CD4-positive, alpha-beta T cell (primary cell): Measurements from ENCODE around the gene NT5C2. TPM values are rescaled to one million over a fixed set of nuclear protein-coding genes. Genes with fewer than 3 reads are reported as not detected.

Experiments
- ATAC-seq: fragments of 200-7000 bp; cut with Tn5 transposase; one replicate; pipeline ENCODE4 v1.10.0; 2022; ENCODE audit warnings: mild to moderate bottlenecking; ENCODE audit not compliant: poor library complexity
- CTCF ChIA-PET: fragments of 350-600 bp; sonication (Branson Sonifier 250); formaldehyde crosslinking; loops from one replicate; lab custom pipeline; 2021; ENCODE audit warnings: antibody characterized with exemption, inconsistent platforms; lab: Charles Lee
- POLR2A ChIA-PET: fragments of 350-600 bp; sonication (Branson Sonifier 250); formaldehyde crosslinking; loops from one replicate; lab custom pipeline; 2021; ENCODE audit warnings: antibody characterized with exemption, inconsistent platforms; lab: Charles Lee
- DNase-seq, 14 experiments: peaks; one replicate each; pipeline ENCODE4 v3.0.0-alpha.2; 2013 to 2020; ENCODE audit warnings: mixed read lengths in 2 of 14
- H3K27ac ChIP-seq, 2 donors: one replicate each; pipeline versions ENCODE4 v1.5.1 to v1.7.0; 2013; ENCODE audit warnings: low read length in 2 of 2, low read depth in 1 of 2, mild to moderate bottlenecking in 1 of 2
- H3K27me3 ChIP-seq, 2 experiments: 1 replicate in 1 of 2; 2 replicates in 1 of 2; pipeline versions ENCODE4 v1.6.1 to v1.7.0; 2013; ENCODE audit warnings: low read length in 2 of 2, control low read depth in 1 of 2, mild to moderate bottlenecking in 1 of 2, moderate library complexity in 1 of 2; ENCODE audit not compliant: insufficient read depth in 2 of 2, control insufficient read depth in 1 of 2
- H3K36me3 ChIP-seq: one replicate; pipeline ENCODE4 v1.6.1; 2013; ENCODE audit warnings: low read length, control low read depth; ENCODE audit not compliant: insufficient read depth
- H3K4me1 ChIP-seq: one replicate; pipeline ENCODE4 v1.6.1; 2013; ENCODE audit warnings: low read length, control low read depth; ENCODE audit not compliant: insufficient read depth
- H3K4me3 ChIP-seq: one replicate; pipeline ENCODE4 v1.5.1; 2013; ENCODE audit warnings: mild to moderate bottlenecking, low read length, moderate library complexity
- H3K9me3 ChIP-seq, 2 experiments: 1 replicate in 1 of 2; 2 replicates in 1 of 2; pipeline versions ENCODE4 v1.6.1 to v1.7.0; 2013; ENCODE audit warnings: low read length in 2 of 2, mild to moderate bottlenecking in 2 of 2, control low read depth in 1 of 2, moderate library complexity in 1 of 2; ENCODE audit not compliant: control insufficient read depth in 1 of 2, insufficient read depth in 1 of 2
- H3K27ac Mint-ChIP-seq: one replicate; pipeline ENCODE4 v1.8.0; 2020; ENCODE audit warnings: mixed read lengths
- H3K27me3 Mint-ChIP-seq: one replicate; pipeline ENCODE4 v1.8.0; 2021; ENCODE audit warnings: mixed read lengths
- H3K36me3 Mint-ChIP-seq: one replicate; pipeline ENCODE4 v1.8.0; 2021; ENCODE audit warnings: low read depth, mixed read lengths
- H3K4me1 Mint-ChIP-seq: one replicate; pipeline ENCODE4 v1.8.0; 2021; ENCODE audit warnings: low read depth, mixed read lengths
- H3K4me3 Mint-ChIP-seq: one replicate; pipeline ENCODE4 v1.8.0; 2020; ENCODE audit warnings: mild to moderate bottlenecking, mixed read lengths
- H3K9me3 Mint-ChIP-seq: one replicate; pipeline ENCODE4 v1.8.0; 2020; ENCODE audit warnings: mixed read lengths
- intact Hi-C, 2 experiments: fragments of 100-400 bp; cut with DNase I in 1 of 2; cut with micrococcal nuclease in 1 of 2; formaldehyde crosslinking; loops; one replicate each; pipeline versions ENCODE4 v1.15.1 to v1.9.0; 2023 to 2025; cut with DNase I, micrococcal nuclease
- total RNA-seq, 174 experiments: library from RNA in 2 of 174; stranded (reverse) in 2 of 174; gene quantifications; one replicate each; pipeline ENCODE4 v1.2.3 and lab custom pipeline; 2021 to 2026
- TF ChIP-seq, protein P1 (sequence below): fragments of 200-600 bp; IDR thresholded peaks from one replicate; pipeline ENCODE4 v1.8.0; 2022; ENCODE audit warnings: antibody characterized with exemption, mild to moderate bottlenecking

Gene NT5C2
- total RNA-seq, 2 experiments from 2014 or later: 43.2 to 47.8 TPM

GRCh38 chr10:103197174-103197573 lies 4.1 kb upstream of the NT5C2 start:
- H3K36me3 Mint-ChIP-seq: peaks cover 11% of the 10 kb centered on the region
- no peaks in the 10 kb centered on the region for H3K9me3 Mint-ChIP-seq
- H3K4me3 Mint-ChIP-seq: no peak overlapping the region
- no peak overlapping the region for H3K27ac Mint-ChIP-seq
- peaks cover 6% of the 10 kb centered on the region for H3K4me1 ChIP-seq
- ChIA-PET CTCF (no interaction called here), POLR2A (no interaction called here)
- peak in 2 of 14 experiments; percentile 53 to 62 for DNase-seq
- TF ChIP-seq, protein P1, sequence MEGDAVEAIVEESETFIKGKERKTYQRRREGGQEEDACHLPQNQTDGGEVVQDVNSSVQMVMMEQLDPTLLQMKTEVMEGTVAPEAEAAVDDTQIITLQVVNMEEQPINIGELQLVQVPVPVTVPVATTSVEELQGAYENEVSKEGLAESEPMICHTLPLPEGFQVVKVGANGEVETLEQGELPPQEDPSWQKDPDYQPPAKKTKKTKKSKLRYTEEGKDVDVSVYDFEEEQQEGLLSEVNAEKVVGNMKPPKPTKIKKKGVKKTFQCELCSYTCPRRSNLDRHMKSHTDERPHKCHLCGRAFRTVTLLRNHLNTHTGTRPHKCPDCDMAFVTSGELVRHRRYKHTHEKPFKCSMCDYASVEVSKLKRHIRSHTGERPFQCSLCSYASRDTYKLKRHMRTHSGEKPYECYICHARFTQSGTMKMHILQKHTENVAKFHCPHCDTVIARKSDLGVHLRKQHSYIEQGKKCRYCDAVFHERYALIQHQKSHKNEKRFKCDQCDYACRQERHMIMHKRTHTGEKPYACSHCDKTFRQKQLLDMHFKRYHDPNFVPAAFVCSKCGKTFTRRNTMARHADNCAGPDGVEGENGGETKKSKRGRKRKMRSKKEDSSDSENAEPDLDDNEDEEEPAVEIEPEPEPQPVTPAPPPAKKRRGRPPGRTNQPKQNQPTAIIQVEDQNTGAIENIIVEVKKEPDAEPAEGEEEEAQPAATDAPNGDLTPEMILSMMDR: no peak
- no peaks in the 10 kb centered on the region for H3K36me3 ChIP-seq
- intact Hi-C loops: loop anchor here in 1 of 2 experiments (10.0 kb wide), 3 partner anchors 452 to 1842 kb away; partner anchors contain the start of genes BTRC, SFR1 and WBP1L
- no peak overlapping the region for H3K27ac ChIP-seq
- no peak overlapping the region for H3K4me3 ChIP-seq
- no peak for ATAC-seq
- H3K4me1 Mint-ChIP-seq: peaks cover 16% of the 10 kb centered on the region
- no peaks in the 10 kb centered on the region for H3K27me3 Mint-ChIP-seq
- no peaks in the 10 kb centered on the region for H3K9me3 ChIP-seq
- H3K27me3 ChIP-seq: no peaks in the 10 kb centered on the region

GRCh38 chr10:103196516-103196915 lies 3.4 kb upstream of the NT5C2 start:
- H3K27ac ChIP-seq: no peak overlapping the region
- H3K36me3 Mint-ChIP-seq: peaks cover 17% of the 10 kb centered on the region
- intact Hi-C loops: loop anchor here in 1 of 2 experiments (10.0 kb wide), 3 partner anchors 452 to 1842 kb away; partner anchors contain the start of genes BTRC, SFR1 and WBP1L

DNA sequence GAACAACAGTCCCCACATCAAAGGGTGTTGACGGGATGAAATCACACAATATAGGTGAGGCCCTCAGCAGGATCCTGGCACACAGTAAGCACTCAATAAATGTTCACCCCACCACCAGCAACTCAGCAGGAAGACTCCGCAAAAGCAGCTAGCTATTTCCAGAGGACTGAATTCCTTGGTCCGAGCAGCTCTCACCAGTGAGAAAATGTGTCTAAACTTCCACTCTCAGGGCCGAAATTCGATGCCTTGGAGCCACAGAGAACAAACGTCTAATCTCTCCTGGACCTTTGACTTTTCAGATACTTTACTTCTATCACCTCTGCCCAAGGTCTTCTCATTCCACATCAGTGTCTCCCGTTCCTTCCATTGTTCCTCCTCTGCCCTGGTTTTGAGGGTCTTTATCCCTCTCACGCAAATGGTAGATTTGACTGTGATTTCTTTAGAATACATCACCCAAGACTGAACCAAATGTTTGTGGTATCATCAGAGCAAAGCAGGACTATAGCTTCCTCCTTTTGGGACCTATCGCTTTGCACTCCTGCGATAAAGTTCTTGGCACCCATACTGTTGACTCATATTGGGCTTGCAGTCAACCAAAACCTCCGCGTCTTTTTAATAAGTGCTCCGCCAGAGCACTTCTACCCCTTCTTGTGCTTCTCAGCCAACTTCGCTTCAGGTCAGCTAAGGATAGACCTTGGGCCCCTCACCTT lies 903 bp upstream of the NT5C2 start:
- intact Hi-C loops: loop anchor here in 1 of 2 experiments (5.0 to 10.0 kb wide), 6 partner anchors 277 to 1839 kb away; partner anchors contain the start of genes ACTR1A, BTRC, CNNM2 and SFR1
- peak overlapping the region; percentile 86 for H3K27ac Mint-ChIP-seq
- H3K4me1 Mint-ChIP-seq: peaks cover 40% of the 10 kb centered on the region
- CTCF ChIA-PET: interaction anchor here (3.3 kb wide), 1 partner anchor 277 kb away, joined by 11 read pairs; the partner anchor contains the start of gene CNNM2
- no peak for ATAC-seq
- H3K9me3 Mint-ChIP-seq: no peaks in the 10 kb centered on the region
- POLR2A ChIA-PET: interaction anchor here (0.7 to 2.4 kb wide), 7 partner anchors 8 to 928 kb away, joined by 3 to 17 read pairs (median 3); partner anchors contain the start of genes ARL3, CNNM2, SFR1 and SFXN2
- H3K4me3 Mint-ChIP-seq: peak overlapping the region; percentile 93
- no peaks in the 10 kb centered on the region for H3K27me3 ChIP-seq
- peaks cover 18% of the 10 kb centered on the region for H3K4me1 ChIP-seq
- H3K36me3 Mint-ChIP-seq: peaks cover 21% of the 10 kb centered on the region
- DNase-seq: peak in 2 of 14 experiments; percentile 20 to 39
- H3K4me3 ChIP-seq: peak overlapping the region; percentile 32
- H3K27me3 Mint-ChIP-seq: no peaks in the 10 kb centered on the region
- no peaks in the 10 kb centered on the region for H3K9me3 ChIP-seq
- TF ChIP-seq, protein P1: no peak
- no peak overlapping the region for H3K27ac ChIP-seq
- H3K36me3 ChIP-seq: no peaks in the 10 kb centered on the region

More at GRCh38 chr10:103196516-103196915, 3.4 kb upstream of the NT5C2 start:
- Histone ChIP-seq H3K36me3 (no peaks in the 10 kb centered on the region), H3K27me3 (no peaks in the 10 kb centered on the region), H3K4me3 (no peak overlapping the region), H3K9me3 (no peaks in the 10 kb centered on the region), H3K4me1 (peaks cover 9% of the 10 kb centered on the region)
- DNase-seq: no peak
- H3K27ac Mint-ChIP-seq: no peak overlapping the region
- TF ChIP-seq, protein P1: no peak
- POLR2A ChIA-PET: no interaction called here
- no peaks in the 10 kb centered on the region for H3K9me3 Mint-ChIP-seq
- H3K4me1 Mint-ChIP-seq: peaks cover 23% of the 10 kb centered on the region
- no peak for ATAC-seq
- CTCF ChIA-PET: interaction anchor here (0.6 kb wide), 2 partner anchors 11 to 1351 kb away, joined by 3 read pairs; no protein-coding TSS in a partner anchor
- no peaks in the 10 kb centered on the region for H3K27me3 Mint-ChIP-seq
- H3K4me3 Mint-ChIP-seq: peak overlapping the region; percentile 39
